Tibial nerve (tissue), 4 donors: ENCODE measurements around the gene MRPS16. TPM values are rescaled to one million over a fixed set of nuclear protein-coding genes. Genes with fewer than 3 reads are reported as not detected.
A peak's percentile ranks its signal among the peaks of the same experiment; 100 is the strongest.

Source experiments
- DNase-seq, 2 donors: peaks; one replicate each; pipeline ENCODE4 v3.0.0-alpha.2; 2019; ENCODE audit warnings: low spot score in 2 of 2
- H3K27ac ChIP-seq, 4 donors: fragments of 200-600 bp; sonication (generic) in 3 of 4; one replicate each; pipeline ENCODE4 v1.5.1; 2017 to 2019; ENCODE audit warnings: mild to moderate bottlenecking in 1 of 4
- H3K27me3 ChIP-seq, 2 donors: fragments of 200-600 bp; sonication (generic) in 1 of 2; one replicate each; pipeline versions ENCODE4 v1.5.1 to v1.6.0; 2017 to 2019
- H3K36me3 ChIP-seq, 3 donors: fragments of 200-600 bp; sonication (generic); one replicate each; pipeline ENCODE4 v1.5.1; 2018 to 2019
- H3K4me1 ChIP-seq, 4 donors: fragments of 200-600 bp; sonication (generic) in 3 of 4; one replicate each; pipeline ENCODE4 v1.5.1; 2017 to 2019
- H3K4me3 ChIP-seq, 4 donors: fragments of 200-600 bp; sonication (generic) in 3 of 4; one replicate each; pipeline ENCODE4 v1.5.1; 2017 to 2019; ENCODE audit warnings: mild to moderate bottlenecking in 1 of 4, moderate library complexity in 1 of 4
- H3K9me3 ChIP-seq, 4 donors: fragments of 200-600 bp; sonication (generic) in 3 of 4; one replicate each; pipeline ENCODE4 v1.5.1; 2017 to 2019
- CTCF ChIP-seq, 5 experiments: fragments of 200-600 bp in 3 of 5; fragments of 450-650 bp in 2 of 5; sonication (generic) in 3 of 5; IDR thresholded peaks; one replicate each; pipeline ENCODE4 v1.5.1; 2016 to 2019; ENCODE audit warnings: antibody characterized with exemption in 5 of 5, mild to moderate bottlenecking in 3 of 5, moderate library complexity in 2 of 5
- EP300 ChIP-seq, 2 donors: sonication (generic); formaldehyde crosslinking; IDR thresholded peaks; one replicate each; pipeline ENCODE4 v1.6.1; 2017; ENCODE audit warnings: antibody characterized with exemption in 2 of 2, mild to moderate bottlenecking in 1 of 2
- POLR2A ChIP-seq, 2 donors: fragments of 450-650 bp; IDR thresholded peaks; one replicate each; pipeline ENCODE4 v1.6.1; 2017; ENCODE audit warnings: antibody characterized with exemption in 2 of 2, mild to moderate bottlenecking in 2 of 2, moderate library complexity in 2 of 2
- WGBS, 2 donors: methylation state at CpG; one replicate each; pipeline ENCODE4 v1.1.5; 2018; 5-methylcytosine and 5-hydroxymethylcytosine counted together
- total RNA-seq, 4 donors: library from RNA; depleted of rRNA; stranded (reverse); fragments of >200 nt; gene quantifications; one replicate each; pipeline ENCODE4 v1.1.0, GENCODE V29; 2016

The MRPS16 gene
- 10 to 100 TPM; 32.0 to 34.7 (median 34.2) TPM for total RNA-seq

DNA sequence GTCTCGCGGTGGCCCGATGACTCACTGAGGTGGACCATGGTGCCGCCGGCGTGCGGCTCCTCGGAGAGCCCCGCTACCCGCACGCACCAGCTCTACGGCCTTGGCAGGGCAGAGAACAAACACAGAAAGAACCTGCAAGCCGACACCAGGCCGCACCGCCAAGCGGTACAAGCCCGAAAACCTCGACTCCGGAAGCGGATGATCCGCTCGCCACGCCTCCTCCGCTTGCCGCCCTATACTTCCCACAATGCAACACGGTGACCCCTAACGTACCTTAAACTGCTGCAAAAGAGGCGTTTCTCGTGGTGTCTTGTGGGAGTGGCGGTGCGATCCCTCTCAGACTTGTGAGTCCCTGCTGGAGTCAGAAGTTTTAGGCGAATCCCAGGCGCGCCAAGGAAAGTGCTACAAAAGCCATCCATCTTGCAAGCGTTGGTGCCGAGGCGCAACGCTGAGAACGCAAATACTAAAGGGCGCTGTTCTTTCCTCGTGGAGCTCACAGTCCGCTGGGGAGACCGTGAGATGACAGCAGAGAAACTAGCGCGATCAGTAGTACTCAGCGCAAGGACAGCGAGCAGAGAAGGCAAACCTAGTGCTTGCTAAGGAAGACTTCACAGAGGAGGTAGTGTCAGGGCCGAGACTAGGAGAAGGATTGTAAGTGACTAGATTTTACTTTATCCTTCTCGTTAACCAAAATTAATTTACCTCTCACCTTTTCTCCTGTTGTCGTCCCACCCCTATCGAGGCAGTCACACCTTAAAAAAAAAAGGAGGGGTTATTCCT is at the start of gene MRPS16:
Gene MRPS16, minus strand, starts transcription at position 200 of the 780 bp plus-strand sequence. Its CDS starts 162 bp downstream, at position 38.
- peaks cover 0 to 25% (median 0%) of the 10 kb centered on the region in 3 donors for H3K36me3 ChIP-seq
- no peaks in the 10 kb centered on the region for H3K27me3 ChIP-seq
- H3K4me1 ChIP-seq, result peaks cover 6 to 44% (median 16%) of the 10 kb centered on the region in 4 donors
- H3K4me3 ChIP-seq, result peak within 1 kb of the TSS; percentile 69 to 84 (median 80)
- peak within 1 kb of the TSS; percentile 76 to 93 (median 90) for H3K27ac ChIP-seq
- no peaks in the 10 kb centered on the region for H3K9me3 ChIP-seq
- DNase-seq, result peak; percentile 87 to 96
- TF ChIP-seq EP300 (IDR thresholded peaks at IDR 0.05), result peak; percentile 93 to 99
- TF ChIP-seq CTCF (IDR thresholded peaks at IDR 0.05), result peak in 2 of 5 experiments; percentile 18 to 41
- TF ChIP-seq POLR2A (IDR thresholded peaks at IDR 0.05), result peak; percentile 2 to 57
- WGBS, 2 donors, result 0% methylated on average over 37 to 38 of the region's 51 CpGs

DNA sequence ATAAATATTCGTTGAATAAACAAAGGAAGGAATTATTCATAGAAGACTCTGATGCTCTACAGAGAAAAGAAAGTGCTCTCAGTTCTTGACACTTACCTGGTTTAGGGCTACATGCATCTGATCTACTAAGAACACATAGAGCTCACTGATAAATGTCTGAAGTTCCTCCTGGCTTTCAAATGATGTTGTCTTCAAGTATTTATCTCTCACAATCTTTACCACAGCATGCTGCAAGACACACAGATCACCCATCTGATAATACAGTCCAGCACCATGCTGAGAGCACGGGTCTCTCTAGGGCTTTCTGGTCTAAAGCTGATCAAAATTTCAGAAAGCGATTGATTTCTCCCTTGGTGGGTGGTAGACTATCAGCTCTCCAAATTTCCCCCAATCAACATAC is 44.5 kb upstream of the MRPS16 start:
- DNase-seq, result no peak
- Histone ChIP-seq H3K36me3 (peaks cover 0 to 5% (median 0%) of the 10 kb centered on the region in 3 donors), H3K9me3 (no peaks in the 10 kb centered on the region), H3K4me3 (no peak overlapping the region), H3K4me1 (no peaks in the 10 kb centered on the region), H3K27me3 (no peaks in the 10 kb centered on the region), H3K27ac (no peak overlapping the region)
- TF ChIP-seq CTCF (IDR thresholded peaks at IDR 0.05), result no peak
- TF ChIP-seq EP300 (IDR thresholded peaks at IDR 0.05), result no peak
- TF ChIP-seq POLR2A (IDR thresholded peaks at IDR 0.05), result no peak
- 88 to 90% methylated on average over 3 of the region's 3 CpGs for WGBS, 2 donors

DNA sequence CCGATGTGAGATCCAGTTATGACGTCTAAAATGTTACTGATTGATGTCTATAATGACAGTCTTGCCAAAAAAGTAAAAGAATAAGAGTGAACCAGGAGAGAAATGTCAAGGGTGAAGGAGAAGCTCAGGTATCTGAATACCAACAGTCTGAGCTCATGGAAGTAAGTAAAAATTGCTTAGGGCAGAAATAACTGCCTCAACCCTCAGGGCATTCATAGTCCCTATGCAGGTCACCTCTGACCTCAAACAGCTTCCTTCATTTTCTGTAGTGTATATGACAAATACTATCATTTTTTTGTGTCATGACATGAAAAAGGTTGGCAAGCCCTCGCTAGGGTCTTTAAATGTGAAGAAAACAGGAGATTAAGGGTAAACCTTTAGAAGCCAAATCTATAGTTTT is 41.0 kb upstream of the MRPS16 start:
- Histone ChIP-seq H3K27me3 (no peaks in the 10 kb centered on the region), H3K4me1 (no peaks in the 10 kb centered on the region), H3K27ac (no peak overlapping the region), H3K9me3 (no peaks in the 10 kb centered on the region), H3K4me3 (no peak overlapping the region), H3K36me3 (peaks cover 0 to 28% (median 0%) of the 10 kb centered on the region in 3 donors)
- 75 to 82% methylated on average over 3 of the region's 3 CpGs for WGBS, 2 donors
- no peak for DNase-seq
- no peak for TF ChIP-seq EP300 (IDR thresholded peaks at IDR 0.05)

GRCh38 chr10:73289958-73290357 is 37.5 kb upstream of the MRPS16 start:
- 96 to 100% methylated on average over 1 of the region's 1 CpG for WGBS, 2 donors
- no peak for DNase-seq
- no peak overlapping the region for H3K4me3 ChIP-seq
- H3K27ac ChIP-seq, result no peak overlapping the region
- H3K4me1 ChIP-seq, result no peaks in the 10 kb centered on the region
- no peaks in the 10 kb centered on the region for H3K9me3 ChIP-seq
- H3K27me3 ChIP-seq, result no peaks in the 10 kb centered on the region
- peaks cover 0 to 30% (median 0%) of the 10 kb centered on the region in 3 donors for H3K36me3 ChIP-seq
- no peak for TF ChIP-seq POLR2A (IDR thresholded peaks at IDR 0.05)
- TF ChIP-seq EP300 (IDR thresholded peaks at IDR 0.05), result no peak
- no peak for TF ChIP-seq CTCF (IDR thresholded peaks at IDR 0.05)

DNA sequence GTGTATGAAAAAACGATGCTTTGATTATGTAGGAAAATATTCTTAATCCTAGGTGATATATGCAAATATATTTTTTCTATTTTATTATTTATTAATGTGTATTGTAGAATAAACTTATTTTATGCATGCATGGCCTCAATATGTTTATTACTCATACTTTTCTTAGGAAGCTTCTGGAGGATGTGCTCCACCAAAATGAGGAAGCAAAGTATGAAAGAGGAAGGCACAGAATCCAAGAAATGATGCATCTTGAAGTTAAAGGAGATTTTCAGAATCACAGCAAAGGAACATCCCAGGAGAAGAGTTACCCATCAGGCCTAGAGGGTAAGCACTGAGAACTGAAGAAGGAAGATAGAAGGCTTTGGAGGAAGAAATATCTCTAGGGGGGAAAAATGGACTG is 35.0 kb upstream of the MRPS16 start:
- WGBS, 2 donors, result 92 to 93% methylated on average over 1 of the region's 1 CpG
- no peak for TF ChIP-seq EP300 (IDR thresholded peaks at IDR 0.05)
- TF ChIP-seq CTCF (IDR thresholded peaks at IDR 0.05), result no peak
- no peak for TF ChIP-seq POLR2A (IDR thresholded peaks at IDR 0.05)

More for the DNA sequence above, 35.0 kb upstream of the MRPS16 start:
- Histone ChIP-seq H3K9me3 (no peaks in the 10 kb centered on the region), H3K27ac (no peak overlapping the region), H3K4me3 (no peak overlapping the region), H3K27me3 (no peaks in the 10 kb centered on the region), H3K36me3 (peaks cover 0 to 30% (median 0%) of the 10 kb centered on the region in 3 donors), H3K4me1 (no peaks in the 10 kb centered on the region)
- DNase-seq, result no peak
